ENCODE measurements around the gene OR2W1.

OR2W1 gene

GRCh38 chr6:28996844-28997510 lies 48.0 kb downstream of the OR2W1 start:
- DNase-seq (ENCODE audit: low spot score): no peak

GRCh38 chr6:28995093-28995650 lies 49.8 kb downstream of the OR2W1 start:
- DNase-seq (ENCODE audit: low spot score): no peak
